Kidney capillary endothelial cell (primary cell): ENCODE measurements around the gene BMX.

Experiments
- DNase-seq: peaks from one replicate; pipeline ENCODE4 v3.0.0-alpha.2; 2018; ENCODE audit warnings: low spot score

BMX gene

GRCh38 chrX:15570145-15570544, 69.5 kb downstream of the BMX start:
- DNase-seq, result no peak

- no peak for DNase-seq
Measured at GRCh38 chrX:15574017-15574416, 73.4 kb downstream of the BMX start.

DNA sequence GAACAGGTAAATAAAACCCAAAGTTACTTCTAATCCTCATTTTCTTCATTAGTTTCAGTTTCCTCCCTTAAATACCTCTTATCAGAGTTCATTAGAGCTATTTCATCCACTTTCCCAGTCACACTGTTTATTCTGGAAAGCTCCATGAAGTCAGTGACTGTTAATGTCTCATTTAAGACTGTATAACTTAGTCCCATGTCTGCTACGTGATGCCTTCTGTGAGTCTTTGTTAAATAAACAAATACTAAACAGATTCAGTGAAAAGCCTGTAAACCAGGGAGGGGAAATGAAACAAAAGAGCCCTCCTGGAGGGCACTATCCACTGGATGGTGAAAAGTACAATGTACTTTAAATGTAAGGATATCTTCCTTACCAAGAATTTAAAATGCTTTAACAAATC, 75.4 kb downstream of the BMX start:
- DNase-seq, result no peak

DNA sequence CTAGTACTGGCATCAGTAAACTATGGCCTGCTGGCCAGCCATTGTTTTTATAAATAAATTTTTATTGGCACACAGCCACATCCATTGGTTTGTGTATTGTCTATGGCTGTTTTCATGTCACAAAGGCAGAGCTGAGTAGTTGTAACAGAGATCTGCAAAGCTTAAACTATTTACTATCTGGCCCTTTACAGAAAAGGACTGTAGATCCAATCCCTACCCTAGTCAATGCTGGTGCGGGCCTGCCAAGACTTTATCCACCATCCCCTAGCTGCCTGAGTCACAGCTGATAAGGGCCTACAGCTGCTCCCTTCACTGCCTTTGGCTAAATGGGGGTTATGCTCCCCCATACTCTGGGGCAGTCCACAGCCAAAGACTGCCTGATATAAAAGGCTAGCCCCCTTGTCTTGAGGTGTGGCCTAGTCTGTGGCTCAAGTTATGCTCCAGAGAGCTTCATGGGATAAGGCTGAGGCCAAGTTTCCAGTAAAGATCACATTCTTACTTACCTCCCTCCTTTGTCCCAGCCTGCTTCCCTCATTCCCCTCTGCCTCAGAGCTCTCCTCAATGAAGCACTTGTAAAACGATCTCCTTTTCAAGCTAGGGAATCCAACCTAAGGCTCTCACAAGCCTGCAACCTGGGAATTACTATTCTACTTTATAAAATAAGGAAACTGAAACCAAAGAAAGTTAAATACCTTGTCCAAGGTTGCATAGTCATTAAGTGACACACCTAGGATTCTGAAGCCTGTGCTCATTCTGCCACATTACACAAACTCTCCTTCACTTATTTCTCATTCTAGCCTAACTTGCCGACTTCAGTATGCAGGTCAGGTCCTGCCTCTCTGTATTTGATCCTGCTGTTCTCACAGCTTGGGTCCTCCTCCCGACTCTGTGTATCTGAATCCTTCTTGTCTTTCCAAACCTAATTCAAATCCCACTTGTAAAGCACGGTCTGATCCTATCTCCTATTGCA, 79.5 kb downstream of the BMX start:
- no peak for DNase-seq

GRCh38 chrX:15594371-15594770, 93.8 kb downstream of the BMX start:
- DNase-seq, result no peak

DNA sequence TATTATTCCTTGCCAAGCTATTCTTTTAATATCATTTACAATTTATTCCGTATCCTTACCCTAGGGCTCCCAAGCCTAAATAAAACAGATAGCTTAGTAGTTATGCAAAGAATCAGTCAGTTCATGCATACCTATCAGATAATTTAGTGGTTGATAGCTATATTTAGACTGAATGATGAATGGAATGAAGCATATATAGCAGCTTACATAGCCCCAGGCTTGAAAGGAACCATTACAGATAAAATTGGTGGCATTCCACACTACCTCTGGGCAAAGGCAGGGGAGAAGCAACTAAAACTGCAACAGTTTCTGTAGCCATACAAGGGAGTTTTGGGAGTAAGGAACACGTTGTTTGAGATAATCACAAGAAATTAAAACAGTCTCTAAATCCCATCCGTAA, 97.4 kb downstream of the BMX start:
- no peak for DNase-seq

DNA sequence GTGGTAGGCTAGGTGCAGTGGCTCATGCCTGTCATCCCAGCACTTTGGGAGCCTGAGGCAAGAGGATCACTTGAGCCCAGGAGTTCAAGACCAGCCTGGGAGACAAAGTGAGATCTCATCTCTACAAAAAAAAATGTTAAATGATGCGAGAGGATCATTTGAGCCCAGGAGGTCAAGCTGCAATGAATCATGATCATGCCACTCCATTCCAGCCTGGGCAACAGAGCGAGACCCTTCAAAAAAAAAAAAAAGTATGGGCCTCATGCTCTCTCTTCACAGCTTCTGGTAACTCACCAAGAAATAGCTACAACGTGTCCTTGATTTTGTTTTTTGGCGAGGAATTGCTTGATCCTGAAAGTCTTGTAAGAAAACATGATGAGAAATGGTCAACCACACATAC, 98.9 kb downstream of the BMX start:
- no peak for DNase-seq

DNA sequence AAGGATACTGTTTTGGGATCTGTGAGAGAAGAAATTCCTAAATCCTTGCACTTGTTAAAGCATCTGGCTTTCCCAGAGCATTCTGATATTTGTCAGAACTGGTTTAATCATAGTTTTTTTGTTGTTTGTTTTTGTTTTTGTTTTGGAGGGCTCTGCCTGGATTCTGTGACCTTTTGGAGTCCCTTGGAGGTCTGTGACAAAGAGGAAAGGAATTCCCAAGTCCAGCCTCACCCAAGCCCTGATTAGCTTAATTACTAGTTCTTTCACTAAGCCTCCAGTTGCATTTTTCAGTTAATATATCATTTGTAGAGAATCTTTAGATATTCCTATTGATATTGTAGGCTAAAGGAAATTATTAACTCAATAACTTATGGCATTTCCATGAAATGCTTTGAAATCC, 99.4 kb downstream of the BMX start:
- no peak for DNase-seq

DNA sequence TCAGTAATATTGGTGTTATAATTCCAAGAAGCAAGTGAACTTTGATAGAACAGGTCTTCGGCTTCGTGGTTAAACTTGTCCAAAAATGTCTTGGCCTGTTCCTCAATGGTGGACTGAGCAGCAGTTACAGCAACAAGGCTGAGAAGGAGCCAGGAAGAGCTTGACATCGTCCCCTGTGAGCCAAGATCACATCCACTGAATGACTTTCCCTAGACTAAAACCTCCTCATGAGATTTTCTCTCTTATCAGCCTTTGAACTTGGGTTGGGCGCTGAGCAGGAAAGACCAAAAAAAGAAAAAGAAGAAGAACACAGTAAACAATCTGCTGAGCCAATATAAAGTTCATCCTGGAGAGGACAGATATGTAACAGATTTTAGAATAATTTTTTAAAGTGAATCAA, 100.1 kb downstream of the BMX start, which contains the start of gene ACE2:
Gene ACE2 (minus strand): TSS at position 216 of the 400 bp plus-strand sequence. CDS start 49 bp downstream, at position 167.
- DNase-seq, result no peak

DNA sequence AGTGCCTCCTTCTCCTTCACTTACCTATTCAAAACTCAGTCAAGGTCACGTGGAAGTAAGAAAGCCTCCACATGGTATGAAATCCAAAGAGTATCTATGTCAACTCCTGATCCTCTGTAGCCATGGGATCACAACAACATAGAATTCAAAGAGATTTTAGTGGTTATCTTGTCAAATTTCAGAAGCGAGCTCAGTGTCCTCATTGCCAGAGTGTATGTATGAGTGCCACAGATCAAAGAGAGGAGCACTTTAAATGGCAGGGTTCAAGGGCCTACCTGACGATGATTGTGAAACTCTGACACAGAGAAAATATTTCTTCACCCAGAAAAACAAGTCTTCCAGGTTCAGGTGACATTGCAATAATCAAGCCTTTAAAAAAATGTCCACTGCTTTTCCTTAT, 101.3 kb downstream of the BMX start:
- DNase-seq, result no peak

- no peak for DNase-seq
Measured at GRCh38 chrX:15602761-15603160, 102.2 kb downstream of the BMX start.

DNA sequence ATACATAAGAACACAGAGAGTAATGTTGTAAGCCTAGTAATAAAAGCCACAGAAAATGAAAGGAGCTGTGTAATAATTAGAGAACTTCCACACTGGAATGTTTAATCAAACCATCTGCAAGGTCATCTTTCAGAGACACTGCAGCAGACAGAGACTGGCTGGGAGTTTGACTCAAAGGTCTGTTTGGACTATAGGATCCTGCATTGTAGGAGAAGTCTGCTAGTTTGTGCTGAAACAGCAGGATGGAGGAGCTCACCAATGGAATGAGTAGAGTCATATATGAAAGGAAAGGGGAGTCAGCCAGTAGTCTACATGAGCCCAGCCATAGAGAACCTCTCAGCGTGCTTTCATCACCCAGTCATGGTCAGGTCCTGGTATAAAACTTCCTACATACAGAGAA, 104.6 kb downstream of the BMX start:
- no peak for DNase-seq
